22Rv1 (cell line): ENCODE data around the gene COQ8A.

Experiments
- H3K27ac ChIP-seq: fragments of 450-650 bp; 2 replicates; pipeline ENCODE4 v1.5.1; 2017
- ZFX ChIP-seq: fragments of 450-650 bp; IDR thresholded peaks from 2 replicates; pipeline ENCODE4 v1.6.1; 2017; ENCODE audit warnings: antibody characterized with exemption, borderline replicate concordance
- TF ChIP-seq, protein P1 (sequence below): fragments of 450-650 bp; IDR thresholded peaks from 2 replicates; pipeline ENCODE4 v1.5.1; 2017; ENCODE audit warnings: mild to moderate bottlenecking

Gene COQ8A

GRCh38 chr1:226981386-226981817, 41.3 kb downstream of the COQ8A start:
- TF ChIP-seq ZFX = no peak
- TF ChIP-seq, protein P1, sequence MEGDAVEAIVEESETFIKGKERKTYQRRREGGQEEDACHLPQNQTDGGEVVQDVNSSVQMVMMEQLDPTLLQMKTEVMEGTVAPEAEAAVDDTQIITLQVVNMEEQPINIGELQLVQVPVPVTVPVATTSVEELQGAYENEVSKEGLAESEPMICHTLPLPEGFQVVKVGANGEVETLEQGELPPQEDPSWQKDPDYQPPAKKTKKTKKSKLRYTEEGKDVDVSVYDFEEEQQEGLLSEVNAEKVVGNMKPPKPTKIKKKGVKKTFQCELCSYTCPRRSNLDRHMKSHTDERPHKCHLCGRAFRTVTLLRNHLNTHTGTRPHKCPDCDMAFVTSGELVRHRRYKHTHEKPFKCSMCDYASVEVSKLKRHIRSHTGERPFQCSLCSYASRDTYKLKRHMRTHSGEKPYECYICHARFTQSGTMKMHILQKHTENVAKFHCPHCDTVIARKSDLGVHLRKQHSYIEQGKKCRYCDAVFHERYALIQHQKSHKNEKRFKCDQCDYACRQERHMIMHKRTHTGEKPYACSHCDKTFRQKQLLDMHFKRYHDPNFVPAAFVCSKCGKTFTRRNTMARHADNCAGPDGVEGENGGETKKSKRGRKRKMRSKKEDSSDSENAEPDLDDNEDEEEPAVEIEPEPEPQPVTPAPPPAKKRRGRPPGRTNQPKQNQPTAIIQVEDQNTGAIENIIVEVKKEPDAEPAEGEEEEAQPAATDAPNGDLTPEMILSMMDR = no peak
- H3K27ac ChIP-seq = no peak overlapping the region

DNA sequence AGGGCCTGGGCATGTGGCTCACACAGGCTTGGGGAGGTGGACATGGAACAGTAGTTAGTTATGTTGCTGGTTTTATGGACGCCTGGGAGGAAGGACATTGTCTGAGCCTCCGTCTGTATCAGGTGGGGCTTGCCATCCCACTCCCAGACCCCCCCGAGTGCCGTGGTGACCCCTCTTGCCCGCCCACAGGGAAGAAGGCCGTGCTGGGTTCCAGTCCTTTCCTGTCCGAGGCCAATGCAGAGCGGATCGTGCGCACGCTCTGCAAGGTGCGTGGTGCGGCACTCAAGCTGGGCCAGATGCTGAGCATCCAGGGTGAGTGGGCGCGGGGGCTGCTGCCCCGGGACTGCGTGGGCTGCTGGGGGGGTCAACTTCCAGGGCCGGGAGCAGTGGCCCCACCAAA, 41.7 kb downstream of the COQ8A start:
- TF ChIP-seq, protein P1 = no peak
- no peak for TF ChIP-seq ZFX
- H3K27ac ChIP-seq = no peak overlapping the region

DNA sequence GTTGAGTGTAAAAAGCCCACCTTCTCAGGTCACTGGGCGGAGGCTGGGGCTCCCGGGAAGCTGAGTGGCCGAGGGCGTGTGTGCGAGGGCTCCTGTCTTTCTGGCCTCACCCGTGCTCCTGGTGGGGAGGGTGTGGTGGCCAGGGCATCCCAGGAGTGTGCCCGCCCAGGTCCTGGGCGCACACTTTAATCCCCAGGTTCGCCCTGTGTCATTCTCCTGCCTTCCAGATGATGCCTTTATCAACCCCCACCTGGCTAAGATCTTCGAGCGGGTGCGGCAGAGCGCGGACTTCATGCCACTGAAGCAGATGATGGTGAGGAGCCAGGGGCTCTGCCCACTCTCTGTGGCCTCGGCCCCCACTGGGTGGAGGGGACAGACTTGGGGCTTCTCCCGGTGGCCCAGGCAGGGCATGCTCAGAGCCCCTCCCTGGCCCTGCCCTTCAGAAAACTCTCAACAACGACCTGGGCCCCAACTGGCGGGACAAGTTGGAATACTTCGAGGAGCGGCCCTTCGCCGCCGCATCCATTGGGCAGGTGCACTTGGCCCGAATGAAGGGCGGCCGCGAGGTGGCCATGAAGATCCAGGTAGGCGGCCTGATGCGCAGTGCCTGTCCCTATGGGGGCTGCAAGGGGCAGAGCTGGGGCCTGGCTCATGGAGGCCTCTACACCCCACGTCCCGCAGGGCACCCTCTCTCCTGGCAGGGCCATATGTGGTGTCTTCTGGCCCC, 42.5 kb downstream of the COQ8A start:
- no peak overlapping the region for H3K27ac ChIP-seq
- TF ChIP-seq, protein P1 = no peak

DNA sequence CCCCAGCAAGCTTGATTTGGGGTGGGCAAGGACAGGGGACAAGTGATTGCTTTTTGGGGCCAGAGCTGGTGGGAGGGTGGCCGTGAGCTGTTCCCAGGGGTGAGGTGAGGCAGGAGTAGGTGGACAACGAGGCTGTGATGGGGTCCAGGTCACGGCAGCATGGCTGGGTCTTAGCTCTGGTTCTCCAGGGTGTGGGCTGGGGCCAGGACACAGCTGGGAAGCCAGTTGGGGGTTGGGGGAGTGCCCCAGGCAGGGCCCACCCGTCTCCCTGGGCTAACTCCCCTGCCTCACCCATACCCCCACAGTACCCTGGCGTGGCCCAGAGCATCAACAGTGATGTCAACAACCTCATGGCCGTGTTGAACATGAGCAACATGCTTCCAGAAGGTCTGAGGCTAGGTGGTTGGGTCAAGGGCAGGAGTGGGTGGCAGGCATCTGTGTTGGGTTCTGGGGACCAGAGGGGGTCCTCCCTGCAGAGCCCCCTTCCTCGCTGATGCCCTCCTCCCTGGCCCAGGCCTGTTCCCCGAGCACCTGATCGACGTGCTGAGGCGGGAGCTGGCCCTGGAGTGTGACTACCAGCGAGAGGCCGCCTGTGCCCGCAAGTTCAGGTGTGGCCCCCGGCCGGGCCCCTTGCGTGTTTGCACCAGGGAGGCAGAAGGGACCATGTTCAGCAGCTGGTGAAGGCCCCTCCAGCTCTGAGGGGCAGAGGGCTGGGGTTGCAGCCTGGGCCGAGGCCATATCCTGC, 43.3 kb downstream of the COQ8A start:
- TF ChIP-seq ZFX = no peak
- TF ChIP-seq, protein P1 = no peak
- H3K27ac ChIP-seq = no peak overlapping the region

- TF ChIP-seq ZFX = no peak
- TF ChIP-seq, protein P1 = no peak
These were observed 43.9 kb downstream of the COQ8A start for GRCh38 chr1:226983992-226984364.

DNA sequence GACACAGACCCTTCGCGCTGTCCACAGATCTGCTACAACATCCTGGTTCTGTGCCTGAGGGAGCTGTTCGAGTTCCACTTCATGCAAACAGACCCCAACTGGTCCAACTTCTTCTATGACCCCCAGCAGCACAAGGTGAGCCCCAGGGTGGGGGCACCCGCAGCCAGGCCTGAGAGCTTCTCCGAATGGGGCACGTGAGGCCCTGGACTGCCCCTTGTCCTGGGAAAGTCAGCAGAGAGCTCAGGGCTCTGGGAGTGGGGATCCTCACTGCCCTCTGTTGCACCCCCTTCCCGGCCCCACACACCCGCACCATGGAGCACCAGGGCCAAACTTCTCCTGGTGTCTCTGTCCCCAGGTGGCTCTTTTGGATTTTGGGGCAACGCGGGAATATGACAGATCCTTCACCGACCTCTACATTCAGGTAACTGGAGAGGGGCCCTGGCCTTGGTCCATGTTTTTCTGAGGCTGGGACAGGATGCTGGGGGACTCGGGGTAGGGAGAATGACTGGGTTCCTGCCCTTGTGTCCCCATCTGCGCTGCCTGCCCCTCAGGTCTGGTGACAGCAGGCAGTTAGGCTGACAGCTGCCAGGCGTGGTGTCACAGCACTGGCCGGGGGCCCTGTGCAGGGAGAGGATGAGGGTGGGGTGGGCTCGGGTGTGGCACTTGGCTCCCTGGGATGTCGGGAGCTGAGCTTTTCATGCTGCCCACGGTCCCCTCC, 44.6 kb downstream of the COQ8A start:
- TF ChIP-seq, protein P1 = no peak
- TF ChIP-seq ZFX = no peak
- no peak overlapping the region for H3K27ac ChIP-seq

More at GRCh38 chr1:226983992-226984364, 43.9 kb downstream of the COQ8A start:
- no peak overlapping the region for H3K27ac ChIP-seq
